HEK293T (cell line): ENCODE results near the gene CCR5AS.

Experiments
- CTCF ChIA-PET: fragments of 350-600 bp; formaldehyde crosslinking; extraction: SDS; loops from one replicate; lab custom pipeline; 2021; ENCODE audit warnings: antibody characterized with exemption, inconsistent platforms; lab: Yijun Ruan, JAX
- POLR2A ChIA-PET: fragments of 350-600 bp; formaldehyde crosslinking; extraction: SDS; loops from one replicate; lab custom pipeline; 2020; ENCODE audit warnings: antibody characterized with exemption, inconsistent platforms; lab: Yijun Ruan, JAX
- DNase-seq: peaks from one replicate; pipeline ENCODE4 v3.0.0; 2012; ENCODE audit warnings: mixed read lengths; ENCODE audit errors: extremely low spot score
- ARNT ChIP-seq: fragments of 450-650 bp; IDR thresholded peaks from 2 replicates; pipeline ENCODE4 v1.6.1; 2017; ENCODE audit warnings: mild to moderate bottlenecking
- BHLHE40 ChIP-seq: fragments of 450-650 bp; IDR thresholded peaks from 2 replicates; pipeline ENCODE4 v1.6.1; 2016; ENCODE audit warnings: mild to moderate bottlenecking, moderate library complexity, borderline replicate concordance
- CTBP1 ChIP-seq: fragments of 450-650 bp; IDR thresholded peaks from 2 replicates; pipeline ENCODE4 v1.6.1; 2016; ENCODE audit warnings: borderline replicate concordance
- ELF4 ChIP-seq: fragments of 450-650 bp; IDR thresholded peaks from 2 replicates; pipeline ENCODE4 v1.6.1; 2017; ENCODE audit warnings: antibody characterized with exemption
- FOXA1 ChIP-seq: fragments of 450-650 bp; IDR thresholded peaks from 2 replicates; pipeline ENCODE4 v1.6.1; 2016; ENCODE audit warnings: mild to moderate bottlenecking
- FOXK2 ChIP-seq: fragments of 450-650 bp; IDR thresholded peaks from 2 replicates; pipeline ENCODE4 v1.6.1; 2016; ENCODE audit warnings: mild to moderate bottlenecking
- FOXM1 ChIP-seq: fragments of 450-650 bp; IDR thresholded peaks from 2 replicates; pipeline ENCODE4 v1.6.1; 2017; ENCODE audit warnings: mild to moderate bottlenecking, borderline replicate concordance
- HDGF ChIP-seq: fragments of 450-650 bp; IDR thresholded peaks from 2 replicates; pipeline ENCODE4 v1.6.1; 2017; ENCODE audit warnings: antibody characterized with exemption, borderline replicate concordance
- L3MBTL2 ChIP-seq: fragments of 450-650 bp; conservative IDR thresholded peaks from 2 replicates; pipeline ENCODE4 v1.6.1; 2016; ENCODE audit warnings: mild to moderate bottlenecking
- LEF1 ChIP-seq: fragments of 450-650 bp; IDR thresholded peaks from 2 replicates; pipeline ENCODE4 v1.6.1; 2017; ENCODE audit warnings: mild to moderate bottlenecking, borderline replicate concordance
- NFRKB ChIP-seq: fragments of 450-650 bp; IDR thresholded peaks from 2 replicates; pipeline ENCODE4 v1.6.1; 2016; ENCODE audit warnings: mild to moderate bottlenecking, moderate library complexity
- SP1 ChIP-seq: fragments of 450-650 bp; IDR thresholded peaks from 2 replicates; pipeline ENCODE4 v1.6.1; 2017
- SUZ12 ChIP-seq: fragments of 450-650 bp; IDR thresholded peaks from 2 replicates; pipeline ENCODE4 v1.6.1; 2016; ENCODE audit warnings: mild to moderate bottlenecking
- TARDBP ChIP-seq: fragments of 450-650 bp; IDR thresholded peaks from 2 replicates; pipeline ENCODE4 v1.6.1; 2016
- ZNF384 ChIP-seq: fragments of 450-650 bp; IDR thresholded peaks from 2 replicates; pipeline ENCODE4 v1.6.1; 2016
- TF ChIP-seq, protein P1 (sequence below): fragments of 450-650 bp; IDR thresholded peaks from 2 replicates; pipeline ENCODE4 v1.6.1; 2016

Gene CCR5AS

DNA sequence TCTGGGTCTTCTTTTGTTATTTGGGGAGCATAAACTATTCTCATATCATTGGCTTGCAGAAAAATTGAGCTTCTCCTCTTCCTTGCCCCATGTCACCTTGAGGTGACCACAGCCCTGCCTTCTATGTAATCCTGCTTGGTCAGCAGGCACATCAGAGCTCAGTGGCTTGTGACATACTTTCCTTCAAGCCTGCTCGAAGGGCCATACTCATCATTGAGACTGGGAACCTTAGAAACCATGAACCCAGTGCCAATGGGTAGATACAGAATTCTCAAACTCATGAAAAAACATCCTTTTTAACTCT lies 56.7 kb downstream of the CCR5AS start:
- CTCF ChIA-PET: no interaction called here
- TF ChIP-seq ELF4 (no peak), ZNF384 (no peak), NFRKB (no peak), TARDBP (no peak)
- POLR2A ChIA-PET: no interaction called here
- no peak for DNase-seq

DNA sequence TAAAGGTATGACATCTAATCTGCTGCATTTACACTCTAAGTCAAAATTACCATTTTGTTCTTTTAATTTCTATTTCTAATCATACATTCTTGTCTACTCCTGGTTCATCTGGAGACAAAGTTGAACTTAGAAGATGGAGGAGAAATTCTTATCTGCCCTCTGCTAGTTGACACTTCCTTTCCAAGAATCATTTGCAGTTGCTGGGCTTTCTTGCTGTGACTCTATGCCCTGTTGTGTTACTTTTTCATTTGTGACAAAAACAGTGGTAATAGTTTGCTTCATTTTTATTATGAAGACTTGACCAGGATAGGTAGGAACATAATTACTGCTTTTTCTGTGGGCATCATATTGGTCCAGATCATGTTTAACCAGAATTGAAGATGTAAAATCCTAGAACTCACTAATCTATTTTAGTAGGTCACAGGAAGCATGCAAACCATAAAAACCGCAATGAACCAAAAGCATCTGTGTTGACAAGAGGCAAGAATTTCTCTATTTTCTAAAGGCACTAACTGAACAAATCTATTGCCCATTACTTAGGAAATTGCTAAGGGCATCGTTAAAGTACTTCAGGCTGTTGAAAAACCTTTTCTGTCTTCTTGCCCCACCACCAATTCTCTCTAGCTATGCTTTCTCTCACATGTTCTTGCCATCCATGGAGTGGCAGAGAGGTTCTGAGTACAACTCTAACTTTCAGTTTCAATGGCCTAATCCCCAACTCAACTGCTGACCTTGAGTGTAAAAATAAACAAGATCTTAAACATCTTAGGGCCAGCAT lies 57.2 kb downstream of the CCR5AS start:
- no peak for TF ChIP-seq SUZ12
- no peak for TF ChIP-seq L3MBTL2
- no peak for TF ChIP-seq BHLHE40
- no peak for TF ChIP-seq SP1
- TF ChIP-seq FOXA1: no peak
- TF ChIP-seq FOXK2: no peak
- TF ChIP-seq, protein P1, sequence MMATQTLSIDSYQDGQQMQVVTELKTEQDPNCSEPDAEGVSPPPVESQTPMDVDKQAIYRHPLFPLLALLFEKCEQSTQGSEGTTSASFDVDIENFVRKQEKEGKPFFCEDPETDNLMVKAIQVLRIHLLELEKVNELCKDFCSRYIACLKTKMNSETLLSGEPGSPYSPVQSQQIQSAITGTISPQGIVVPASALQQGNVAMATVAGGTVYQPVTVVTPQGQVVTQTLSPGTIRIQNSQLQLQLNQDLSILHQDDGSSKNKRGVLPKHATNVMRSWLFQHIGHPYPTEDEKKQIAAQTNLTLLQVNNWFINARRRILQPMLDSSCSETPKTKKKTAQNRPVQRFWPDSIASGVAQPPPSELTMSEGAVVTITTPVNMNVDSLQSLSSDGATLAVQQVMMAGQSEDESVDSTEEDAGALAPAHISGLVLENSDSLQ: no peak
- no peak for TF ChIP-seq ELF4
- TF ChIP-seq ARNT: no peak
- no peak for TF ChIP-seq LEF1
- TF ChIP-seq CTBP1: no peak
- TF ChIP-seq NFRKB: no peak
- TF ChIP-seq FOXM1: no peak
- TF ChIP-seq ZNF384: no peak
- TF ChIP-seq TARDBP: no peak
- no peak for TF ChIP-seq HDGF
- ChIA-PET CTCF (no interaction called here), POLR2A (no interaction called here)
- DNase-seq: no peak

DNA sequence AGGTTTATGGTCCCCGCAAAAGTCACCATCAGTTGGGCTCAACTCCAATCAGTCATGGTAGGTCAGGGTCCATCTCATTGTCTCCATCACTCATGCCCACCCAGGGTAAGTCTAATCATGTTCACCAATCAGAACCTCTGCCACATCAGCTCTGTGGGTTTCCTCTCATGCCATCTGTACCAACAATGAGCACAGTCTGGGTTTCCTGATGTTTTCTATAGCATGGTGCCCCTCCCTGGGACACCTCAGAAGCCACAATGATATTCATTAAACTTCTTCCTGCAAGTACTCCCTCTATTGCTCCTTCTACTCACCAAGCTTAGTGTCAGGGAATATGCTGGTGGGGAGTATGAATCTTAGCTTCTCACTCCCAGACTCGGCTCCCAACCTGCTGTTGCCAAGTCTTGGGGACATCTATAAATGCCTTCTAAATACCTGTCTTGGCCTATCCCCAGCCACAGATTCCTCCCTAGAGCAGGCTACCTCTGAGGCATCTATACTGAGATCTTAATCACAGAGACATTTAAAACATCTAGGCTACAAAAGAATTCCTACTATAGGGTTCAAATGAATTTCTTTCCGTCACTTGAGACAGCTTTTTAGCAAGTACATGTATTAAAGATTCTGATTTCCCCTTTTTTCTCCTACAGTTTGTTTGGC lies 57.9 kb downstream of the CCR5AS start:
- POLR2A ChIA-PET: no interaction called here
- CTCF ChIA-PET: no interaction called here
- no peak for DNase-seq
- TF ChIP-seq FOXM1 (no peak), HDGF (no peak), BHLHE40 (no peak), SUZ12 (no peak)

DNA sequence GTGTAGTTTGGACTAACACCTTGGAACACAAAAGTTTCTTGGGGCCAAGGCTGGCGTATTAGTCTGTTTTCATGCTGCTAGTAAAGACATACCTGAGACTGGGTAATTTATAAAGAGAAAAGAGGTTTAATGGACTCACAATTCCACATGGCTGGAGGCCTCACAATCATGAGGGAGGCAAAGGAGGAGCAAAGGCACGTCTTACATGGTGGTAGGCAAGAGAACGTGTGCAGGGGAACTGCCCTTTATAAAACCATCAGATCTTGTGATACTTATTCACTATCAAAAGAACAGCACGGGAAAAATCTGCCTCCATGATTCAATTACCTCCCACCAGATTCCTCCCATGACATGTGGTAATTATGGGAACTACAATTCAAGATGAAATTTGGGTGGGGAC lies 62.4 kb downstream of the CCR5AS start:
- ChIA-PET POLR2A (no interaction called here), CTCF (no interaction called here)
- DNase-seq: no peak
- TF ChIP-seq BHLHE40 (no peak), SP1 (no peak), FOXM1 (no peak), L3MBTL2 (no peak)

DNA sequence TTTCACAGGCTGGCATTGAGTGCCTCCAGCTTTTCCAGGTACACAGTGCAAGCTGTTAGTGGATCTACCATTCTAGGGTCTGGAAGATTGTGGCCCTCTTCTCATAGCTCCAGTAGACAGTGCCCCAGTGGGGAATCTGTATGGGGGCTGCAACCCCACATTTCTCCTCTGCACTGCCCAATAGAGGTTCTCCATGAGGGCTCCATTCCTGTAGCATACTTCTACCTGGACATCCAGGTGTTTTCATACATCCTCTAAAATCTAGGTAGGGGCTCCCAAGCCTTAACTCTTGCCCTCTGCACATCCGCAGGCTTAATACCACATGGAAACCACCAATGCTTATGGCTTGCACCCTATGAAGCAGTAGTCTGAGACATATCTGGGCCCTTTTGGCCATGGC lies 68.0 kb downstream of the CCR5AS start:
- ChIA-PET POLR2A (no interaction called here), CTCF (no interaction called here)
- TF ChIP-seq ARNT (no peak), FOXA1 (no peak), CTBP1 (no peak), FOXK2 (no peak), ZNF384 (no peak), ELF4 (no peak), L3MBTL2 (no peak), NFRKB (no peak), SUZ12 (no peak), LEF1 (no peak), FOXM1 (no peak), HDGF (no peak), TARDBP (no peak), SP1 (no peak), BHLHE40 (no peak)
- TF ChIP-seq, protein P1: no peak
- no peak for DNase-seq

DNA sequence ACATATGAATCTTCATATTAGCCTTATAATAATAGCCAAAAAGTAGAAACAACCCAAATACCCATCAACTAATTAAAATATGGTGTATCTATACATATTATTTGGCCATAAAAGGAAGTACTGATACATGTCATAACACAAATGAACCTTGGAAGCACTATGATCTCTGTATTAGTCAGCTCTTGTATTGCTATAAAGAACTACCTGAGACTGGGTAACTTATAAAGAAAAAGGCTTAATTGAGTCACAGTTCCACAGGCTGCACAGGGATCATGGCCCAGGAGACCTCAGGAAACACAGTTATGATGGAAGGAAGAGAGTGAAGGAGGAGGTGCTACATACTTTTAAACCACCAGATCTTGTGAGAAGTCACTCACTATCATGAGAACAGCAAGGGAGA lies 69.0 kb downstream of the CCR5AS start:
- TF ChIP-seq ELF4 (no peak), L3MBTL2 (no peak), ARNT (no peak), HDGF (no peak), SUZ12 (no peak), FOXM1 (no peak), BHLHE40 (no peak), CTBP1 (no peak), ZNF384 (no peak), SP1 (no peak), NFRKB (no peak), FOXA1 (no peak), FOXK2 (no peak), LEF1 (no peak), TARDBP (no peak)
- TF ChIP-seq, protein P1: no peak
- ChIA-PET POLR2A (no interaction called here), CTCF (no interaction called here)
- no peak for DNase-seq
